A549 (cell line): Measurements from ENCODE around the gene EMB.
"Not testable (repeated sequence)": the region's sequence is repeated elsewhere in the genome, so short reads cannot be mapped to it uniquely, and the experiment has no call there.

ENCODE experiments used
- CTCF ChIP-seq: fragments of >200 bp; sonication (Bioruptor Twin); formaldehyde crosslinking; IDR thresholded peaks from 3 replicates; pipeline ENCODE4 v1.5.1; 2016
- EP300 ChIP-seq, 2 experiments: fragments of >200 bp; sonication (Bioruptor Twin); formaldehyde crosslinking; IDR thresholded peaks; 2 replicates in 1 of 2; 3 replicates in 1 of 2; pipeline ENCODE4 v1.6.1; 2016 to 2017
- MAZ ChIP-seq: fragments of 150-350 bp; IDR thresholded peaks from 2 replicates; pipeline ENCODE4 v1.6.1; 2014; ENCODE audit warnings: antibody characterized with exemption, low read depth, low read length, borderline replicate concordance

- not testable (repeated sequence) for TF ChIP-seq EP300 (IDR thresholded peaks at IDR 0.05); MAZ; CTCF
Measured at GRCh38 chr5:50419656-50420055, 21.4 kb downstream of the EMB start.
